GM19395 (cell line): ENCODE data around the gene DMRTA2.
"Not testable (repeated sequence)": the region's sequence is repeated elsewhere in the genome, so short reads cannot be mapped to it uniquely, and the experiment has no call there.

Experiments used
- ATAC-seq: cut with Tn5 transposase; IDR thresholded peaks from one replicate; pipeline ENCODE4 v1.9.1; 2021; ENCODE audit warnings: mild to moderate bottlenecking, moderate library complexity; ENCODE audit not compliant: unreplicated experiment

DMRTA2 gene

GRCh38 chr1:50393522-50394120 lies 29.6 kb downstream of the DMRTA2 start:
- no peak for ATAC-seq

- ATAC-seq: not testable (repeated sequence)
These were observed 41.7 kb downstream of the DMRTA2 start for GRCh38 chr1:50381551-50381950.

GRCh38 chr1:50378770-50379169 lies 44.5 kb downstream of the DMRTA2 start:
- ATAC-seq: no peak

- ATAC-seq: no peak
These were observed 49.7 kb downstream of the DMRTA2 start for GRCh38 chr1:50373532-50373931.

- no peak for ATAC-seq
These were observed 51.5 kb downstream of the DMRTA2 start for GRCh38 chr1:50371749-50372148.

GRCh38 chr1:50369830-50370229 lies 53.4 kb downstream of the DMRTA2 start:
- no peak for ATAC-seq

- no peak for ATAC-seq
These were observed 54.1 kb downstream of the DMRTA2 start for GRCh38 chr1:50369008-50369634.

GRCh38 chr1:50368179-50369007 lies 54.9 kb downstream of the DMRTA2 start:
- ATAC-seq: peak; percentile 75
